Activated CD4-positive, CD25-positive, alpha-beta regulatory T cell (primary cell): ENCODE data around the gene AKAP7.
A peak's percentile ranks its signal among the peaks of the same experiment; 100 is the strongest.
"Not testable (repeated sequence)": the region's sequence is repeated elsewhere in the genome, so short reads cannot be mapped to it uniquely, and the experiment has no call there.

Experiments
- DNase-seq, 4 experiments: peaks; one replicate each; lab custom pipeline; 2025; lab: John Stamatoyannopoulos, UW

AKAP7 gene

GRCh38 chr6:131255434-131255833, 120.2 kb downstream of the AKAP7 start:
- DNase-seq = no peak

GRCh38 chr6:131255911-131256310, 120.6 kb downstream of the AKAP7 start:
- DNase-seq = no peak

GRCh38 chr6:131257104-131257503, 121.8 kb downstream of the AKAP7 start:
- no peak for DNase-seq

- DNase-seq = no peak
Observed at GRCh38 chr6:131258010-131258652, 122.9 kb downstream of the AKAP7 start.

GRCh38 chr6:131258816-131259476, 123.7 kb downstream of the AKAP7 start:
- DNase-seq = no peak

GRCh38 chr6:131260960-131261359, 125.7 kb downstream of the AKAP7 start:
- DNase-seq = not testable (repeated sequence)

GRCh38 chr6:131262060-131262459, 126.8 kb downstream of the AKAP7 start:
- DNase-seq = no peak

GRCh38 chr6:131265939-131266338, 130.7 kb downstream of the AKAP7 start:
- no peak for DNase-seq

GRCh38 chr6:131268303-131268702, 133.0 kb downstream of the AKAP7 start:
- no peak for DNase-seq

GRCh38 chr6:131269565-131270391, 134.5 kb downstream of the AKAP7 start:
- DNase-seq = no peak

- no peak for DNase-seq
Observed at GRCh38 chr6:131270534-131270933, 135.3 kb downstream of the AKAP7 start.

GRCh38 chr6:131275273-131275672, 140.0 kb downstream of the AKAP7 start:
- no peak for DNase-seq

- no peak for DNase-seq
Observed at GRCh38 chr6:131277591-131277990, 142.3 kb downstream of the AKAP7 start.

GRCh38 chr6:131281471-131282270, 146.4 kb downstream of the AKAP7 start:
- peak in 2 of 4 experiments; percentile 54 to 76 for DNase-seq

- no peak for DNase-seq
Observed at GRCh38 chr6:131282365-131282764, 147.1 kb downstream of the AKAP7 start.

GRCh38 chr6:131283466-131284175, 148.4 kb downstream of the AKAP7 start:
- no peak for DNase-seq

GRCh38 chr6:131285548-131285947, 150.3 kb downstream of the AKAP7 start:
- DNase-seq = no peak

GRCh38 chr6:131286469-131287040, 151.3 kb downstream of the AKAP7 start:
- DNase-seq = no peak

- DNase-seq = no peak
Observed at GRCh38 chr6:131288214-131288613, 152.9 kb downstream of the AKAP7 start.

GRCh38 chr6:131290955-131291354, 155.7 kb downstream of the AKAP7 start:
- no peak for DNase-seq
